HG03520 (cell line): ENCODE data around the gene EPN2.

Experiments used
- ATAC-seq: cut with Tn5 transposase; IDR thresholded peaks from one replicate; pipeline ENCODE4 v1.9.1; 2021; ENCODE audit warnings: mild to moderate bottlenecking, moderate library complexity; ENCODE audit not compliant: unreplicated experiment

The EPN2 gene

GRCh38 chr17:19377602-19378415 is 140.6 kb downstream of the EPN2 start:
- ATAC-seq: peak; percentile 84

GRCh38 chr17:19378416-19379360 is 141.5 kb downstream of the EPN2 start, which contains the start of gene MAPK7:
MAPK7 (plus strand) TSS chr17:19378498; CDS start chr17:19378901, 403 bp downstream.
- no peak for ATAC-seq

GRCh38 chr17:19379361-19380065 is 142.3 kb downstream of the EPN2 start:
- ATAC-seq: no peak

GRCh38 chr17:19380481-19381301 is 143.5 kb downstream of the EPN2 start:
- no peak for ATAC-seq

GRCh38 chr17:19381361-19381740 is 144.2 kb downstream of the EPN2 start:
- ATAC-seq: no peak

GRCh38 chr17:19381741-19382444 is 144.7 kb downstream of the EPN2 start:
- ATAC-seq: no peak

- no peak for ATAC-seq
Measured at GRCh38 chr17:19382531-19383444, 145.6 kb downstream of the EPN2 start.

- ATAC-seq: no peak
Measured at GRCh38 chr17:19383681-19384470, 146.7 kb downstream of the EPN2 start.

- ATAC-seq: no peak
Measured at GRCh38 chr17:19384723-19385391, 147.7 kb downstream of the EPN2 start.

GRCh38 chr17:19385521-19385983 is 148.4 kb downstream of the EPN2 start:
- ATAC-seq: no peak
